Stimulated activated CD4-positive, alpha-beta T cell treated with anti-CD3 and anti-CD28 coated beads, Interleukin-1b, Interleukin-23, amount 100 ng/mL, for 4 hours (primary cell): Measurements from ENCODE around the gene GPATCH2.

Experiments used
- DNase-seq, 2 donors: peaks; one replicate each; pipeline ENCODE4 v3.0.0-alpha.2; 2020; ENCODE audit warnings: low read depth in 2 of 2

GPATCH2 gene

DNA sequence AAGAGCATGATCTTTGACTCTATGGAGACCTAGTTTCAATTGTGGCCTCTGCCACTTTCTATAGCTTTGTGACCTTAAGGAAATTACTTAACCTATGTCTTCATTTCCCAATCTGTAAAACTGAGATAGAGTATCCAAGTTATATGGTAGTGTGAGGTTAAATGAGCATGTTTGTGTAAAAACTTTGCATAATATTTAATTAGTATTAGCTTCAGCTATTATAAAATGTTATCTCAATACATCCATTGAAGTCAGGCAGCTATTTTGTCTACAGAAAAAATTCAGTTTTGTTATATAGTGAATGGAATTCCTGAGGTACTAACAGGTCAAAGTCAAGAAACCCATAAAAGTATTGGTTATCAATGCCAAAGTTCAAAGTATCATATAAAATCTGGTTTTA, 53.6 kb downstream of the GPATCH2 start:
- DNase-seq: no peak

DNA sequence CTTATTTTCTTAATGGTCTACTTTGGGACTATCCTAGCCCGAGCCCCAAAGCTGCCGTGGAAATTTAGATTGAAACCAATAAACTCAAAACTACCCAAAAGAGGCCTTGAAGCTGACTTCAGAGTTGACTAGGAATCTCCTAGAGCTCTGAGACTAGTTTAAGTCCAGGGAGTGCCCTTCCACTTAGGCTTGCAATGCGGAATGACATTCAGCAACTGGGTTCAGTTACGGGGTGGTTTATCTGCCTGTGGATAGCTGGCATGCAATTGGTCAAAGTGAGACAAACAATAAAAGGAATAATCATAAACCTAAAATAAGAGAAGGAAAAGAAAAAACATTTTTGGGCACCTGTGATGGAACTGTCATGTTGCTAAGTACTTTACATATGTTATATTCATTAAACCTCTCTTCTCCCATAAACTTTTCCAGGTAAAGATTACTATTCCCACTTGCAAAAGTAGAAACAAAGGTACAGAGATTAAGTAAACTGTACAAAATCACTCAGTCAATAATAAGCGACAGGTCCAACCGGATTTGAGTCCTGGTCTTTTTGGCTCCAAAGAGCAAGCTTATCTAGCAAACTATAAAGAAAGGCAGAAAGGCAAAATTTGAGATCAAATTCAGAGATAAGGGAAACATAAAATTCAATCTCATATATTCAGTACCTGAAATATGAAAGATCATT, 56.5 kb downstream of the GPATCH2 start:
- DNase-seq: no peak

DNA sequence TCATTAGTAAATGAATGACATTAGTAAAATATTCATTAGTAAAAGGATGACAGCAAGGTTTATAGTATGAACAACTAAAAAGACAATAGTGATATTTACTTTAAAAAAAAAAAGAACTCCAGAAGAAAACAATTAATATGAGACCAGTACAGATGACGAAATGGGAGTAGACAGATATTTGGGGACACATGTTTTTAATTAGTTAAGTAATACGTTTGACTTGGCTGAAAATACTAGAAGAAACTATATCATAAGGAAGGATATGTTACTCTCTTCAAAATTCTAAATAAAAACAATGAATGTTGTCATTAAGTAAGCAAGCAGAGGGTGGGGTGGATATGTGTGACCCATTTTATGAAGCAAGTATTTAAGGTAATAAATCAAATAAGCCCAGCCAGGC, 61.9 kb downstream of the GPATCH2 start:
- DNase-seq: no peak

- DNase-seq: no peak
Measured at GRCh38 chr1:217568200-217568599, 62.7 kb downstream of the GPATCH2 start.

DNA sequence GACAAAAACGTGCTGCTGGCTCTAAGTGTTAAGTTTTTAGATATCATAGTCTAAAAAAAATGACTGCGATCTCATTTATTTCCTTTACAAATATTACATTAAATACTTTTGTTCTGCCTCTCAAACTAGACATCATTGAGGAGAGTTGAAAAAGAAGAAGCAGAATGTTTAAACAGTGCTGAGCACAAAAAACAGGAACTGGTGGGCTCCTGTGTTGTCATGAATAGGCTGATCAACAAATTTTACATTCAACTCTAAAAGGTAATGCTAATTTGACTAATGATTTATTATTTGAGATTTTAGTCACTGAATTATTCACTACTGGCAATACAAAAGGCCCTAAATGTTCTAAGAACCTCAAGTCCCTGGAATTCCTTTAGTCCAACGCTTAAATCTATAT, 66.1 kb downstream of the GPATCH2 start:
- DNase-seq: no peak

DNA sequence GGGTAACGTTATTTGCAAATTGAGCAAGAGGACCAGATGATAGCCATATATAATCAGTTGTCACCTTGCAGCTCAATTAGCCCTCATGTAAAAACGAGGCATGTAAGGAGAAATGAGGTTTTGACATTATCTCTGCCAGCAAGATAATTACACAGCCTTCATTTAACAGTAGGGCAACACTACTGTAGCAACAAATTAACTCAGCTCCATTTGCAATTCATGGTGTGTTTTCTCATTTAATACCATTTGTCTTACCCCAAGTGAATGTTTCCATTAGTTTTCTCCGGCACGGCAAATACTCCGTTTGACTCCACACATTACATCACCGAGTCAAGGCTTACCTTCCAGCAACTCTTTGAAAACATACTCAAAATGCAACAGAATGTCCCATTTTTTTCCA, 66.7 kb downstream of the GPATCH2 start:
- DNase-seq: no peak

DNA sequence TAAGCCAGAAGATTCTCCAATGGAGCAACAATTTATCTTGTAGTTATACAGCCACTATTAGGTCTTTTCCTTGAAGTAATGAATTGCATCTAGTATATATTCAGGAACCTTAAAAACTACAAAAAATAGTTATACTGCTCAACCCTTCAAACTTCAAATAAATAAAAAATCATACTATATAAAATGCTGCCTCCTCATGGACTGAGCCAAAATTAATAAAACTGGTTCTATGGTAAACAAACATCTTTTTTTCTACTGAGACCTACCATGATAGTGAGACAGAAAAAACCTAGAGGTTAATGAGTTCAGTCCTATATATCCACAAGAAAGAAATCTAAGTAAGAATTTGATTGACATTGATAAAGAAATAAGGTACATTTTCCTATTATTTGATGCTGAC, 67.7 kb downstream of the GPATCH2 start:
- DNase-seq: no peak

- no peak for DNase-seq
Measured at GRCh38 chr1:217562229-217562878, 68.5 kb downstream of the GPATCH2 start.

GRCh38 chr1:217561446-217561845, 69.4 kb downstream of the GPATCH2 start:
- no peak for DNase-seq

DNA sequence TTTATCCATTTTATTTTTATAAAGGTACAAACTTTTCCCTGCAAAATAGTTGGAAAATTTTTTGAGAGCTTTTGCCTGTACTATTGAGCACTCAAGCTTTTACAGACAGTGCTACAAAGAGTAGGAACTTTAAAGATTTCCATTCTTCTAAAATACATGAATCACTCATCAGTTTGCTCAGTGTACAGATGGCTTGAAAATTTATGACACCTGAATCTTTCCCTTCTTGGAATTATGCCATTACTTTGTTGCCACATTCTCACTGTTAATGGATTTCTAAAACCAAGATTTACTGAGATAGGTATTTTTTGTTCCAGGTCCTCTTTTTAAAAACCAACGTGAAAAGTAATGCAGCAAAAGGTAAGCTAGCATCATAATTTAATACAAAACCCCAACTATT, 76.0 kb downstream of the GPATCH2 start:
- no peak for DNase-seq

DNA sequence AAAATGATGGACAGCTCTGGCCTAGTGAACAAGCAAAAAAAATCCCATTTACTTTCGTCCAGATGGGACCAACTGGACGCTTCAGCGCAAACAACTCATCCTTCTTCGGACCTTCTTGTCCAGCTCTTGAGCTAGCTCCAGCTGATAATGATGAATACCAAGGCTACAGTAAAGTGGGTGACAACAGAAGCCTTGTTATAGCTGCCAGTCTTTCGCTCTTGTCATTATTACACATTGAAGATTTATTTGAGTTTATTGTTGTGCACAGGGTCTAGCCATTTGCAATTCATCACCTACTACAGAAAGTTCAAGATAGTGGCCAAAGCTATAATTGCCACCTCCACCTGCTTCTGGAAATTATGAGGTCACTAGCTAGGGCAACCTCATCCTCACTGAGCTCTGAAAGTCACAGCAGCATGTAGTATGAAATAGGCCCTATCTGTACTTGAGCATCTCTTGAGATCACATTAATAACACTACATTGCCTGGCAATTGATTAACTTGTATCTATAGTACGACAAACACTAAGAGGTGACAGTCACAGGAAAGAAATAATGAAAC, 76.9 kb downstream of the GPATCH2 start:
- no peak for DNase-seq

GRCh38 chr1:217552339-217552951, 78.4 kb downstream of the GPATCH2 start:
- no peak for DNase-seq

GRCh38 chr1:217542837-217543236, 88.1 kb downstream of the GPATCH2 start:
- no peak for DNase-seq

DNA sequence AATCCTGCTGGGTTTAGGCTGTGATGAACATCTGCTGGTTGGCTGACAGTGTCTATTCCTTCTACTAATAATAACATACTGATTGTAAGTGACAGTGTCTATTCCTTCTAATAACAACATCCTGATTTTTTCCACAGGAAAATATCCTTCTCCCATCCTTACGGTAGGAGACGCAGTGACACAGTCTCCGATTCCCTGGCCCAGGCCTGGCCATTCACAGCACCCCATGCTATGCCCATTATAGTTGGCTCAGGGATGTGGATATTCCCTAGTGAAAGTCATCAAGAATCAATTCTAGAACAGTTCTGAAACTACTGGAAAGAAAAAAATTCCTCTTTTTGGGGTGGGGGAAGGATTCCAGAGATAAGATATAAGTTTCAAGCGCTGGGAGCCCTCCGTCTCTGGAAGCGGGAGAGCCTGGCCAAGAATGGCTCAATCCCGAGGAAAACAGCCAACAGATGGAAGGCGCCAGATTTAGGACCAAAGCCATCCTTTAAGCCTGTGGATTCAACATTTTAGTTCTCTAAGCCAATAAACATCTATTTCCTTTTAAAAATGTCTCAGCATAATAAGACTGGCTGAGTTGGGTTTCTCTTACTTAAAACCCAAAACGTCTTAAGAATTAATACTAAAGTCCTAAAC, 88.6 kb downstream of the GPATCH2 start:
- DNase-seq: no peak

- no peak for DNase-seq
Measured at GRCh38 chr1:217540321-217540720, 90.6 kb downstream of the GPATCH2 start.

- no peak for DNase-seq
Measured at GRCh38 chr1:217539510-217539909, 91.4 kb downstream of the GPATCH2 start.

- DNase-seq: no peak
Measured at GRCh38 chr1:217535601-217536377, 95.1 kb downstream of the GPATCH2 start.

GRCh38 chr1:217534566-217534965, 96.3 kb downstream of the GPATCH2 start:
- no peak for DNase-seq

- no peak for DNase-seq
Measured at GRCh38 chr1:217528271-217528670, 102.6 kb downstream of the GPATCH2 start.

DNA sequence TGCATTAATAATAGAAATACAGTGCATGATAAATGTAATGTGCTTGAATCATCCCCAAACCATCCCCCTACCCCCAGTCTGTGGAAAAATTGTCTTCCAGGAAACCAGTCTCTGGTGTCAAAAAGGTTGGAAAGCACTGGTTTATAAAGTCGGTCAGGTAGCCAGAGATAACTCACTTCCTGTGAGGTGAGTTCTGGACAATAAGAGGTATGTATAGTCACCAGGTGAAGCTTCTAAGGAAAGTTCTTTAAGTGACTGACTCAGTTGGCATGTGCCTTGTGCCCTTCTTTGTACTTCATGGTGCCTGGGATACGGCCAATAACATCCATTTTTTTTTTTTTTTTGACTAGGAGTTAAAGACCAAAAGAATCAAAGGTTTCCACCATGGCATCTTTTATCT, 103.7 kb downstream of the GPATCH2 start:
- no peak for DNase-seq

DNA sequence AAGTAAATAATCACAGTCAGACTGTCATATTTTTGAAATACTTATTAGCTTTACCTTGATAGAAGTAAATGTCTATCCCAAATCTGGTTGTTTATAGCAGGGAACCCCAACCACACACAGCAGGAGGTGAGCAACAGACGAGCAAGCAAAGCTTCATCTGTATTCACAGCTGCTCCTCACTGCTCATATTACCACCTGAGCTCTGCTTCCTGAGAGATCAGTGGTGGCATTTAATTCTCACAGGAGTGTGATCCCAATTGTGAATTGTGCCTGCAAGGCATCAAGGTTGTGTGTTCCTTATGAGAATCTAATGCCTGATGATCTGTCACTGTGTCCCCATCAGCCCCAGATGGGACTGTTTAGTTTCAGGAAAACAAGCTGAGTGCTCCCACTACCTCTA, 104.3 kb downstream of the GPATCH2 start:
- DNase-seq: no peak
